Endodermal cell (in vitro differentiated cells): ENCODE results near the gene RBM6. TPM values are rescaled to one million over a fixed set of nuclear protein-coding genes. Genes with fewer than 3 reads are reported as not detected.

Experiments
- DNase-seq: peaks from one replicate; pipeline ENCODE4 v3.0.0-alpha.2; 2017
- H3K27ac ChIP-seq: 2 replicates; pipeline ENCODE4 v1.5.1; 2013; ENCODE audit warnings: mild to moderate bottlenecking, low read depth, low read length, moderate library complexity
- H3K27me3 ChIP-seq: 2 replicates; pipeline ENCODE4 v1.6.1; 2013; ENCODE audit warnings: mild to moderate bottlenecking, low read length, moderate library complexity; ENCODE audit not compliant: insufficient read depth, control insufficient read depth, poor library complexity, severe bottlenecking
- H3K36me3 ChIP-seq: 2 replicates; pipeline ENCODE4 v1.7.0; 2013; ENCODE audit warnings: mild to moderate bottlenecking, low read length, moderate library complexity; ENCODE audit not compliant: control insufficient read depth, insufficient read depth
- H3K4me1 ChIP-seq: one replicate; pipeline ENCODE4 v1.7.0; 2013; ENCODE audit warnings: low read length; ENCODE audit not compliant: control insufficient read depth, insufficient read depth
- H3K4me3 ChIP-seq: 2 replicates; pipeline ENCODE4 v1.5.1; 2013; ENCODE audit warnings: mild to moderate bottlenecking, low read length, moderate library complexity
- H3K9ac ChIP-seq: 2 replicates; pipeline ENCODE4 v1.6.1; 2013; ENCODE audit warnings: mild to moderate bottlenecking, low read length, moderate library complexity; ENCODE audit not compliant: poor library complexity, severe bottlenecking; ENCODE audit errors: extremely low read depth
- H3K9me3 ChIP-seq: 2 replicates; pipeline ENCODE4 v1.6.1; 2013; ENCODE audit warnings: mild to moderate bottlenecking, low read length, moderate library complexity; ENCODE audit not compliant: control insufficient read depth
- H3K27ac Mint-ChIP-seq: 2 replicates; pipeline ENCODE4 v1.8.0; 2020; ENCODE audit warnings: mixed read lengths
- H3K27me3 Mint-ChIP-seq: 2 replicates; pipeline ENCODE4 v1.8.0; 2021; ENCODE audit warnings: mild to moderate bottlenecking, mixed read lengths; ENCODE audit not compliant: insufficient read depth
- H3K36me3 Mint-ChIP-seq: 2 replicates; pipeline ENCODE4 v1.8.0; 2020; ENCODE audit warnings: low read depth, mixed read lengths
- H3K4me1 Mint-ChIP-seq: 2 replicates; pipeline ENCODE4 v1.8.0; 2020; ENCODE audit warnings: mixed read lengths
- H3K4me3 Mint-ChIP-seq: 2 replicates; pipeline ENCODE4 v1.8.0; 2020; ENCODE audit warnings: mild to moderate bottlenecking, moderate library complexity, mixed read lengths
- H3K9me3 Mint-ChIP-seq: 2 replicates; pipeline ENCODE4 v1.8.0; 2020; ENCODE audit warnings: mild to moderate bottlenecking, mixed read lengths
- WGBS, 2 experiments: methylation state at CpG; one replicate each; pipeline versions ENCODE4 v1.1.5 to v1.1.7; 2013; ENCODE audit warnings: missing lambda C conversion rate in 2 of 2, mixed read lengths in 1 of 2; ENCODE audit not compliant: insufficient coverage in 1 of 2, insufficient read length in 1 of 2; 5-methylcytosine and 5-hydroxymethylcytosine counted together
- total RNA-seq, 2 donors: library from RNA; stranded (reverse); fragmentation: NEBNext Ultra II Directional in 1 of 2; extraction: Animal tissue kit (Norgen Biotek cat#: 25700) in 1 of 2; gene quantifications; 2 replicates in 1 of 2; 3 replicates in 1 of 2; pipeline ENCODE4 v1.2.1, GENCODE V29; 2021
- TF ChIP-seq, protein P1 (sequence below): fragments of 200-600 bp; sonication (generic); conservative IDR thresholded peaks from 2 replicates; pipeline ENCODE4 v1.5.0; 2021; ENCODE audit warnings: antibody characterized with exemption, mild to moderate bottlenecking

Gene RBM6
- total RNA-seq, 2 donors from 2014 or later, result 116 to 168 TPM

DNA sequence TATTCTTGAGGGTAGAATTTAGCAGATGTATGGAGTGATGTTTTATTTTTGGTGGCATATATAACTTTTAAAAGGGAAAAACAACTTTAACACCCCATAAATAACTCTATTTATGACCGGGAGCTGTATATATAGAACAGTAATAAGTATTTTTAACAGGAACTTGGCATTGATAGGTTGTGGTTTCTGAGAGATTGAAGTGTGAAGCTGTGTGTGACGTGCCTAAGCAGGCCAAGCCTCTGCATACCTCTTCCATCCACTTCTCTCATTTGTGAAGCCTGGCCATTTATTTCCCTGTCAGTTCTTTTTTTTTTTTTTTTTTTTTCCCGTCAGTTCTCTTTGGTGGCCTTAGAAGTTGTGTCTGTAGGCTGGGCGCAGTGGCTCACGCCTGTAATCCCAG lies 171.8 kb downstream of the RBM6 start:
- peaks cover 88% of the 10 kb centered on the region for H3K36me3 Mint-ChIP-seq
- H3K27ac Mint-ChIP-seq, result no peak overlapping the region
- H3K4me3 Mint-ChIP-seq, result no peak overlapping the region

DNA sequence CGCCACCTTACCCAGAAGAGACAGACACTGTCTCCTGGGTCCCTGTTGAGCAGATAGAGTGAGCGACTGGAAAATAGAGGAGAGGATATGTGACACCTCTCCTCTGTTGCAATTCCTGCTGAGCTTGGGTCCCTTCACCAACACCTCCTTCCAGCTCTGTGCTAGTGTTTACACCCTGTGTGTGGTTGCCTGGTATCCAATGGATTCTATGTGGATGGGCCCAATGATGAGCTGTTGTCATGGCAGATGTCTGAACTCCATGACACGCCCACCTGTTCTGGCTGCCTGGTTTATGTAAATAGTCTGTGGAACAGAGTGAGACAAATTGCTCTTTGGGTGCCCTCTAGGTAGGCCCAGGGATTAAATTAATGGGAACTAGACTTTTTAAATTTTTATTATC lies 172.5 kb downstream of the RBM6 start:
- peaks cover 88% of the 10 kb centered on the region for H3K36me3 Mint-ChIP-seq
- H3K9me3 ChIP-seq, result no peaks in the 10 kb centered on the region
- DNase-seq, result no peak
- no peaks in the 10 kb centered on the region for H3K9me3 Mint-ChIP-seq
- no peak overlapping the region for H3K27ac Mint-ChIP-seq
- H3K27ac ChIP-seq, result no peak overlapping the region
- 97 to 100% methylated on average over 1 to 3 of the region's 3 CpGs for WGBS, 2 experiments
- H3K27me3 Mint-ChIP-seq, result no peaks in the 10 kb centered on the region
- no peak overlapping the region for H3K9ac ChIP-seq
- no peak overlapping the region for H3K4me3 Mint-ChIP-seq
- TF ChIP-seq, protein P1, sequence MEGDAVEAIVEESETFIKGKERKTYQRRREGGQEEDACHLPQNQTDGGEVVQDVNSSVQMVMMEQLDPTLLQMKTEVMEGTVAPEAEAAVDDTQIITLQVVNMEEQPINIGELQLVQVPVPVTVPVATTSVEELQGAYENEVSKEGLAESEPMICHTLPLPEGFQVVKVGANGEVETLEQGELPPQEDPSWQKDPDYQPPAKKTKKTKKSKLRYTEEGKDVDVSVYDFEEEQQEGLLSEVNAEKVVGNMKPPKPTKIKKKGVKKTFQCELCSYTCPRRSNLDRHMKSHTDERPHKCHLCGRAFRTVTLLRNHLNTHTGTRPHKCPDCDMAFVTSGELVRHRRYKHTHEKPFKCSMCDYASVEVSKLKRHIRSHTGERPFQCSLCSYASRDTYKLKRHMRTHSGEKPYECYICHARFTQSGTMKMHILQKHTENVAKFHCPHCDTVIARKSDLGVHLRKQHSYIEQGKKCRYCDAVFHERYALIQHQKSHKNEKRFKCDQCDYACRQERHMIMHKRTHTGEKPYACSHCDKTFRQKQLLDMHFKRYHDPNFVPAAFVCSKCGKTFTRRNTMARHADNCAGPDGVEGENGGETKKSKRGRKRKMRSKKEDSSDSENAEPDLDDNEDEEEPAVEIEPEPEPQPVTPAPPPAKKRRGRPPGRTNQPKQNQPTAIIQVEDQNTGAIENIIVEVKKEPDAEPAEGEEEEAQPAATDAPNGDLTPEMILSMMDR, result no peak
- H3K4me1 ChIP-seq, result no peaks in the 10 kb centered on the region
- H3K4me1 Mint-ChIP-seq, result no peaks in the 10 kb centered on the region
- no peaks in the 10 kb centered on the region for H3K27me3 ChIP-seq
- H3K4me3 ChIP-seq, result no peak overlapping the region
- peaks cover 96% of the 10 kb centered on the region for H3K36me3 ChIP-seq

More for the DNA sequence above, 171.8 kb downstream of the RBM6 start:
- Histone ChIP-seq H3K27ac (no peak overlapping the region), H3K4me1 (no peaks in the 10 kb centered on the region), H3K27me3 (no peaks in the 10 kb centered on the region), H3K36me3 (peaks cover 97% of the 10 kb centered on the region), H3K9me3 (no peaks in the 10 kb centered on the region), H3K9ac (no peak overlapping the region), H3K4me3 (no peak overlapping the region)
- no peaks in the 10 kb centered on the region for H3K27me3 Mint-ChIP-seq
- H3K9me3 Mint-ChIP-seq, result no peaks in the 10 kb centered on the region
- no peaks in the 10 kb centered on the region for H3K4me1 Mint-ChIP-seq
- DNase-seq, result no peak
- TF ChIP-seq, protein P1, result no peak
- WGBS, 2 experiments, result 100% methylated on average over 2 to 3 of the region's 5 CpGs

DNA sequence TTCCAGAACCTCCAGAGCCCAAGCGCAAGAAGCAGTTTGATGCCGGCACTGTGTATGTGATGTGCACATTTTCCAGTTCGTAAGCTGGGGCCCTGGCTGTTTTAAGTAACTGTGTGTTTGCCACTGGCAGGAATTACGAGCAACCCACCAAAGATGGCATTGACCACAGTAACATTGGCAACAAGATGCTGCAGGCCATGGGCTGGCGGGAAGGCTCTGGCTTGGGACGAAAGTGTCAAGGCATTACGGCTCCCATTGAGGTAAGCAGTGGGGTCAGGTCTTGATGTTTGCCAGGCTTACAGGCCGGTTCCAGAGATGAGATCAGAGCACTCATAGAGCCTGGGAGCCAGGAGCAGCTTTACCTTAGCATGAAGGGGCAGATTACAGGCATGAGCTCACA lies 177.2 kb downstream of the RBM6 start:
- H3K27ac ChIP-seq, result no peak overlapping the region
- no peak overlapping the region for H3K27ac Mint-ChIP-seq

More for the DNA sequence above, 177.2 kb downstream of the RBM6 start:
- 95 to 97% methylated on average over 7 to 8 of the region's 8 CpGs for WGBS, 2 experiments
- Mint-ChIP-seq H3K36me3 (peaks cover 67% of the 10 kb centered on the region), H3K4me1 (no peaks in the 10 kb centered on the region), H3K4me3 (no peak overlapping the region), H3K9me3 (no peaks in the 10 kb centered on the region), H3K27me3 (no peaks in the 10 kb centered on the region)
- H3K9ac ChIP-seq, result no peak overlapping the region
- H3K36me3 ChIP-seq, result peaks cover 85% of the 10 kb centered on the region
- H3K4me1 ChIP-seq, result no peaks in the 10 kb centered on the region
- H3K4me3 ChIP-seq, result no peak overlapping the region
- H3K9me3 ChIP-seq, result no peaks in the 10 kb centered on the region
- H3K27me3 ChIP-seq, result no peaks in the 10 kb centered on the region
- TF ChIP-seq, protein P1, result no peak
- DNase-seq, result no peak
